Fibroblast of pulmonary artery (primary cell): ENCODE measurements around the gene NLGN2.

ENCODE experiments used
- DNase-seq: peaks from one replicate; pipeline ENCODE4 v3.0.0-alpha.2; 2010; ENCODE audit warnings: low read depth
- H3K4me3 ChIP-seq: replicated peaks from 2 replicates; pipeline ENCODE4 v1.5.1; 2011; ENCODE audit warnings: low read depth, mild to moderate bottlenecking, control low read depth, low read length, moderate library complexity
- TF ChIP-seq, protein P1 (sequence below): IDR thresholded peaks from 2 replicates; pipeline ENCODE4 v1.5.1; 2011; ENCODE audit warnings: mild to moderate bottlenecking, control low read depth, low read length, inconsistent platforms; ENCODE audit errors: missing control alignments

NLGN2 gene

DNA sequence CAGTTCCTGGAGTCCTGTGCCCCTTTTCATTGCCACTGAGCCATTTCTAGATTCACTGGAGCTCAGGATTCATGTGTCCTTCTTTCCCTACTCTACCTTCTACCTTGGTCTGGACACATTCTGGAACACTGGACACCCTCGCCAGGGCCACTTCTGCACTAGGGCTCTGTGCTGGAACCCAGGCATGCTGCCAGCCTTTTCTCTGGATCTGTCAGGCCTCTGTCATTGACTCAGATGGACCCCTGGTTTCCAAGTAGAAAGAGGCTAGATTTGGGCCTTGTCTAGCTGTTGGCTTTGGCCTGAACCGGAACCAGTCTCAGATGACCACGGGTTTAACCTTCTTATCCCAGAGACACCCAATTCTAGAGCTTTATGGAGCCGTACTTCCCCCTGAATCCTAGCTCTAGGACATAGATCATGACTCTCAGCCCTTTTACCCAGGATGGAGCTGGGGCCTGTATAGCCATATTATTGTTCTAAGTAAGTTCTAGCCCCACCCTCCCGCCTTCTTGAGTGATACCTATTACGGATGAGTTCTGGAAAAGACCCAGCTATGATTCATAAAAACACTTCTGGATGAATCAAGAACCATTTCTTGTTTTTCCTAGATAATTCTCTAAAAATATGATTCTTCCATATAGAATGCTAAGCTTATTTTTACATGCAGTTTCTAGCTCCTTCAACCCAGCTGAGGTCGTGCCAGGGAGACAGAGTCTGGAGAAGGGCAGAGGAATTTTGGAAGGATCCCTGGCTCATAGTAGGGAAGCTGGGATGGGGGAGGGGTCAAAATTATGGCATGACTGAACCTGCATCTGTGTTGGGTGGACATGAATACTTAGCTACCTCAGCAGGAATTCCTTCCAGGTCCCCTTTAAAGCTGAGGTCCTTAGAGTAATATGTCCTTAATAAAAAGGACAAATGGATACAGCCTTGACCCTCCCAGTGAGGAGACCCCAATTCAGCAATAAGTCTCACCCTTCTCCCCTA, 36.1 kb downstream of the NLGN2 start:
- TF ChIP-seq, protein P1, sequence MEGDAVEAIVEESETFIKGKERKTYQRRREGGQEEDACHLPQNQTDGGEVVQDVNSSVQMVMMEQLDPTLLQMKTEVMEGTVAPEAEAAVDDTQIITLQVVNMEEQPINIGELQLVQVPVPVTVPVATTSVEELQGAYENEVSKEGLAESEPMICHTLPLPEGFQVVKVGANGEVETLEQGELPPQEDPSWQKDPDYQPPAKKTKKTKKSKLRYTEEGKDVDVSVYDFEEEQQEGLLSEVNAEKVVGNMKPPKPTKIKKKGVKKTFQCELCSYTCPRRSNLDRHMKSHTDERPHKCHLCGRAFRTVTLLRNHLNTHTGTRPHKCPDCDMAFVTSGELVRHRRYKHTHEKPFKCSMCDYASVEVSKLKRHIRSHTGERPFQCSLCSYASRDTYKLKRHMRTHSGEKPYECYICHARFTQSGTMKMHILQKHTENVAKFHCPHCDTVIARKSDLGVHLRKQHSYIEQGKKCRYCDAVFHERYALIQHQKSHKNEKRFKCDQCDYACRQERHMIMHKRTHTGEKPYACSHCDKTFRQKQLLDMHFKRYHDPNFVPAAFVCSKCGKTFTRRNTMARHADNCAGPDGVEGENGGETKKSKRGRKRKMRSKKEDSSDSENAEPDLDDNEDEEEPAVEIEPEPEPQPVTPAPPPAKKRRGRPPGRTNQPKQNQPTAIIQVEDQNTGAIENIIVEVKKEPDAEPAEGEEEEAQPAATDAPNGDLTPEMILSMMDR = no peak
- H3K4me3 ChIP-seq = no peak overlapping the region
- DNase-seq = peak; percentile 61

DNA sequence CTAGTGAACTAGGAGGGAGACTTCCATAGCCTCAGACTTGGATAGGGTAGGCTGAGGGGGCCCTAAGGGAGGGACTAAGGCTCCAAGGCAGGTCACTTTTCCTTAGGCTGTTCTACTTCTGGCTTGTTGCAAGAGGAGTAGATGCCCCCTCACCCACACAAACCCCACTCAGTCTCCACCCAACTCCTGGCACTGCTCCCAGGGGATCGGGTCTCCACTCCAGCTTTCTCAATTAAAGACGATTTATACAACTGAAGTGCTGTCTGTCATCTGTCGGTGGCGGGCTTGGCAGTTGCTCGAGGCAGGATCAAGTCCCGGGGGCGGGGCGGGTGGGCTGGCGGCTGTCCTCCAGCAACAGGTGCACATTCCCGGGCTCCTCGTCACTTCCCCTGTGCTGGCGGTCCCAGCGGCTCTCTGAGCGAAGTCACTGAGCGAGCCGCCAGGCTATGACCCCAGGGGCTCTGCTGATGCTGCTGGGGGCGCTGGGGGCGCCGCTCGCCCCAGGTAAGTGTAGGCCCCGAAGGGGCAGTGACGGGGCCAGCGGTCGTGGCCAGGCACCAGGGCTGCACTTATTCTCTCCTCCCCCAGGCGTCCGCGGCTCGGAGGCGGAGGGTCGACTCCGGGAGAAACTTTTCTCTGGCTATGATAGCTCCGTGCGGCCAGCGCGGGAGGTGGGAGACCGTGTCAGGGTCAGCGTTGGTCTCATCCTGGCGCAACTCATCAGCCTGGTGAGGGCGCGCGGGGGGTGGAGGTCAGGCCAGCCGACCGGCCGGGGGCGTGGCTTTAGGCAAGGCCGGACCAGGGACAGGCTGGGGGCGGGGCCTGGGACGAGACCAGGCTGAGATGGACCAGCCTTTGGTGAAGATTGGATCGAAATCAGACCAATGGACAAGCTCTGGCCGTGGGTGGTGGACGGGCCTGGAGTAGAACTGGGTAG, 37.3 kb downstream of the NLGN2 start, which contains the start of gene CHRNB1:
CHRNB1 (plus strand) TSS at position 380 of the 937 bp plus-strand sequence; CDS start at position 447, 67 bp downstream.
- H3K4me3 ChIP-seq = peak within 1 kb of the TSS; percentile 34
- TF ChIP-seq, protein P1 = no peak
- no peak for DNase-seq

DNA sequence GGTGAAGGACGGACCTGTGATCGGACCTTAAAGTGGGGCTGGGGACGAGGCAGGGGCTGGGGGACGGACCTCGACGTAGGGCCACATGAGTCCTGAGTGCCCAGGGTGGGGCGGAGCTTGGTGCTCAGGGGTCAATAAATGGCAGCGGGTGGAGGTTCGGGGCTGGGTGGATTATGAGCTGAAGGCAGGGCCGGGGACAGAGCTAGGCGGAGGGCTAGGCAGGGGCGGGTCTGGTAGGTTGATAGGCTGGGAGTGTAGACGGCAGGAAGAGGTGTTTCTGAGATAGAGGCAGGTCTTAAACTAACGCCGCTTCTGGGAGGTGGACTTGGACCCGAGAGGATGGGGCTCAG, 37.9 kb downstream of the NLGN2 start:
- DNase-seq = no peak
- peak overlapping the region; percentile 34 for H3K4me3 ChIP-seq
- TF ChIP-seq, protein P1 = no peak

DNA sequence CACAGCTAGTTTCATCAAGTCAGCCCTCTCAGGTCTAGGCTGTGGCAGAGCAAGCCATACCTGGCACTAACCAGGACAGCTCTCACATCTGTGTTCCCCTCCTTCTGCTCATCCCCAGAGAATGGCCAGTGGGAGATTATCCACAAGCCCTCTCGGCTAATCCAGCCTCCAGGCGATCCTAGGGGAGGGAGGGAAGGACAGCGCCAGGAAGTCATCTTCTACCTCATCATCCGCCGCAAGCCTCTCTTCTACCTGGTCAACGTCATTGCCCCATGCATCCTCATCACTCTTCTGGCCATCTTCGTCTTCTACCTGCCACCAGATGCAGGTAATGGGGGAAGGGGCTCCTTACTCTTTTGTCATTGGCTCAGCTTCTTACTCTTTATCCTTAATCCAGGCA, 40.8 kb downstream of the NLGN2 start:
- DNase-seq = no peak
- TF ChIP-seq, protein P1 = no peak

DNA sequence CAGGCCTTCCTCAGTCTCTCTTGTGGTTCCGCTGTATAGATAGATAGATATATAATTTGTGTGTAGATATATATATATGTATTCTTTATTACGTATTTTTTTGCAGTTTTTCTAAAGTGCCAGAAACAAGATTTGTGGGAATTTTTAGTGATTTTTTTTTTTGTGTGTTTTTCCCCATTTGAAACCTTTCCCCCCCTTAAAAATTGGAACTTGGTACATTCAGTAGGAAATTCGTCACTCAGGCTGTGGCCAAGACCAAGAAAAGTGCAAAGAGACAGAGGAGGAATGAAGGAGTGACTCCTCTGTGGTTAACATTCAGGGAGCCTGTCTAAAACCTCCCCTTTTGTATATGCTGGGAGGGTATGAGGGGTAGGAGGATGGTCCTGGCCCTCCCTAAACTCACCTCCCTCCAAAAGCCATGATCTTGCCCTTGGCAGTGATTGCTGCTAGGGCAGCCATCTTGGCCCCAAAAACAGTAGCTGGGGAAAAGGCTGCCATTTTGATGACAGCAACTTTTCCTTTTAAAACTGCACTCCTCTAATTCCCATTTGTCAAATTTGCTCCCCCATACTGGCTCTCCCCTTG, 52.4 kb downstream of the NLGN2 start:
- DNase-seq = no peak
- TF ChIP-seq, protein P1 = no peak
- no peak overlapping the region for H3K4me3 ChIP-seq

More for the DNA sequence above, 40.8 kb downstream of the NLGN2 start:
- no peak overlapping the region for H3K4me3 ChIP-seq

DNA sequence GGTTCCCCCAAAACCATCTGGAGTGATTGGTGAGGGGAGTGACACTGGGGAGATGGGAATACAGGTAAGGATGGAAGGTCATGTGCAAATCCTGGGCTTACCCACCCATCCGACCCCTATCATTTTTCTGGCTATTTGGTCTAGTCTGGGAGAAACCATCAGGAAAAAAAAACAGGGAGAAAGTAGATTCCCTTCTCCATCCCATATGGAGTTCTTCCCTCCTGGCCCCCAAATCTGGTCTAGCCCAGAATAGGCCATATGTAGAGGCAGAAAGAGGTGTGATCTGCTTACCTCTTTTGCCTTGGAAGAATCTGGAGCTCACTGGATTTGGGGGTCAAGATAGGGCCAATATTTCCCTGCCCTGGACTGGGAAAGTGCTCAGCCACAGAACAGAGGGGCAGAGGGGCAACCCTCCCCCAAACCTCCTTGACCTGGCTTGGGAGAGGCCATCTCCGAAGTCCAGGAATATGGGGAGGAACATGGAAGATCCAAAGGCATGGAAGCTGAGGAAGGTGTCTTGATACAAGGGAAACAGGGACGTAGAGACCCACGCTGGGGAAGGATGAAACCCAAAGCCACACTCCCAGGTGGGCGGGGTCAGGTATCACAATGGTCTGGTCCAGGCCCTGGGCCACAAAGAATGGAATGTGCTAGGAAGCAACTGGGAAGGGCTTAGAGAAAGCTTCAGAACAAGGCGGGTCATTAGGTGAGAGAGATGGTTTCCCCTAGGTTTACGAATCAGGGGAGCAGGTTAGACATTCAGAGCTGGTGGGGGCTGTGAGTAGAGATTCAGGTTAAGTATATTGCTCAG, 53.4 kb downstream of the NLGN2 start:
- no peak overlapping the region for H3K4me3 ChIP-seq
- TF ChIP-seq, protein P1 = no peak
- no peak for DNase-seq
